Suppressor macrophage treated with lipopolysaccharide for 1 hour (primary cell): ENCODE data around the gene IL17A.

Experiments used
- DNase-seq, 3 donors: peaks; one replicate each; pipeline ENCODE4 v3.0.0-alpha.2; 2020 to 2022

Gene IL17A

GRCh38 chr6:52217761-52218160 is 31.6 kb downstream of the IL17A start:
- no peak for DNase-seq

- DNase-seq, result no peak
Observed at GRCh38 chr6:52221302-52221701, 35.1 kb downstream of the IL17A start.

GRCh38 chr6:52227495-52227894 is 41.3 kb downstream of the IL17A start:
- no peak for DNase-seq

GRCh38 chr6:52230685-52231084 is 44.5 kb downstream of the IL17A start:
- no peak for DNase-seq

- DNase-seq, result no peak
Observed at GRCh38 chr6:52231406-52232127, 45.4 kb downstream of the IL17A start.

- DNase-seq, result no peak
Observed at GRCh38 chr6:52233005-52233404, 46.8 kb downstream of the IL17A start.

GRCh38 chr6:52233975-52234823 is 48.0 kb downstream of the IL17A start:
- DNase-seq, result peak in 1 of 3 donors; percentile 9
